HG03159 (cell line): Measurements from ENCODE around the gene NOX5.
"Not testable (repeated sequence)": the region's sequence is repeated elsewhere in the genome, so short reads cannot be mapped to it uniquely, and the experiment has no call there.

Source experiments
- ATAC-seq: cut with Tn5 transposase; IDR thresholded peaks from one replicate; pipeline ENCODE4 v1.9.1; 2021; ENCODE audit warnings: mild to moderate bottlenecking, moderate library complexity; ENCODE audit not compliant: unreplicated experiment

NOX5 gene

GRCh38 chr15:69014454-69014853 is at the start of gene NOX5:
Gene NOX5, plus strand, starts transcription at chr15:69014695. Its CDS starts 41 bp downstream, at chr15:69014736.
- ATAC-seq = no peak

DNA sequence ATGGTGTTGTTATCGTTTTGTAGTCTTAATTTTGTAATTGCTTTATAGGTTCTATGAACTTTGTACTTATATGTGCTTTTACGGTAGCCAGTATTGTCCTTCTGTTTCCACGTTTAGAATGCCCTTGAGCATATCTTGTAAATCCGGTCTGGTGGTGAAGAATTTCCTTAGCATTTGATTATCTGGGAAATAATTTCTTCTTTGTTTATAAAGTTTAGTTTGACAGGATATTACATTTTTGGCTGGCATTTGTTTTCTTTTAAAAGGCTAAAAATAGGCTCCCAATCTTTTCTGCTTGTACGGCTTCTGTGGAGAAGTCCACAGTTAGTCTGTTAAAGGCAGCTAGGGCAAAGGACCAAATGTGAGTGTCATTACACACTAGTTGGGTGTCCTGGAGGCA is 47.5 kb upstream of the NOX5 start:
- no peak for ATAC-seq

- no peak for ATAC-seq
These were observed 46.5 kb upstream of the NOX5 start for GRCh38 chr15:68967948-68968347.

GRCh38 chr15:68969298-68969697 is 45.2 kb upstream of the NOX5 start:
- ATAC-seq = no peak

GRCh38 chr15:68972201-68973065 is 42.1 kb upstream of the NOX5 start:
- ATAC-seq = no peak

DNA sequence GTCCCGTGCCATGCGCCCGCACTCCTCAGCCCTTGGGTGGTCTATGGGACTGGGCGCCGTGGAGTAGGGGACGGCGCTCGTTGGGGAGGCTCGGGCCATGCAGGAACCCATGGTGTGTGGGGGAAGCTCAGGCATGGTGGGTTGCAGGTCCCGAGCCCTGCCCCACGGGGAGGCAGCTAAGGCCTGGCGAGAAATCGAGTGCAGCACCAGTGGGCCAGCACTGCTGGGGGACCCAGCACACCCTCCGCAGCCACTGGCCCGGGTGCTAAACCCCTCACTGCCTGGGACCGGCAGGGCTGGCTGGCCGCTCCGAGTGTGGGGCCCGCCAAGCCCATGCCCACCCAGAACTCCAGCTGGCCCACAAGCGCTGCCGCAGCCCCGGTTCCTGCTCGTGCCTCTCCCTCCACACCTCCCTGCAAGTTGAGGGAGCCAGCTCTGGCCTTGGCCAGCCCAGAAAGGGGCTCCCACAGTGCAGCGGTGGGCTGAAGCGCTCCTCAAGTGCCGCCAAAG is 38.8 kb upstream of the NOX5 start:
- not testable (repeated sequence) for ATAC-seq

- not testable (repeated sequence) for ATAC-seq
These were observed 37.1 kb upstream of the NOX5 start for GRCh38 chr15:68977426-68977825.

- ATAC-seq = no peak
These were observed 35.5 kb upstream of the NOX5 start for GRCh38 chr15:68979006-68979405.

GRCh38 chr15:68979816-68980215 is 34.7 kb upstream of the NOX5 start:
- ATAC-seq = no peak

GRCh38 chr15:68980786-68981185 is 33.7 kb upstream of the NOX5 start:
- no peak for ATAC-seq

DNA sequence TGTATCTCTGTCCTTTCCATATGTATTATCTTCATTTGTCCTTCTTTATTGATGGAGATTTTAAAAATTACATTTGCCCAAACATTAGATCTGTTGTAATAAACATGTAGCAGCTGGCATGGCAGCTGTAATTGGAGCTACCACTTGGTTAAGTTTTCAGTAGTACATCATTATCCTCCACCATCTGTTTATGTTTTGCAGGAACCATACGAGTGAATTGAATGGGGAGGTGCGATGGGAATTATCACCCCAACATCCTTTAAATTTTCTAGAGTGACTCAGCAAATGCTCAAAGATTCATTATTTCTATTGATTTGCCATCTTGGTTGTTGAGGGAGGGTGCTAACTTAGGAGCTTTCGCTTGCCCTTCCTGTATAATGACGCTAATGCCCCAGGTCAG is 32.6 kb upstream of the NOX5 start:
- no peak for ATAC-seq

DNA sequence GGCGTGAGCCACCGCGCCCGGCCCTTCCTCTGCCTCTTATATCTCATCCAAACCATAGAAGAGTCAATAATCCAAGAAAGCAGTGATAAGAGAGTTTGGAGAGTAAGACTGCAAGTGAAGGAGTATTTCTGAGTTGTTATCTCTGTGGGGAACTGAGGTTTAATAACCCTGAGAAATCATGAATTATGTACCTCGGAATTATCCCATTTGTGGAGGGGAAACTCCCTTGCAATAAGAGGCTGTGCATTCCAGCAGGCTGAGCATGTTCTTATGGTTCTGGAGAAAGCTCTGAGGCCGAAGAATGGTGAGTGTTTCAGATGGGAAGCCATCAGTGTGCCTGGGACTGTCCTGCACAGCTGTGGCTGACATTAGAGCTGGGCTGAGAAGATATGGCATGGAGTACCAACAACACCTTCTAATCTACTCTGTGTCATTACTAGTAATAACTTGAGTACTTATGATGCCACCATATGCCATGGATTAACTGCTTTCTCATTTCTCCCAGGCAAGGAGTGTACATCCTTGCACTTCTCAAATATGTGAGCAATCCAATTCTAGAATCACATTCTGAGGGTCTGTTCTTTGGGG is 31.4 kb upstream of the NOX5 start:
- ATAC-seq = no peak

DNA sequence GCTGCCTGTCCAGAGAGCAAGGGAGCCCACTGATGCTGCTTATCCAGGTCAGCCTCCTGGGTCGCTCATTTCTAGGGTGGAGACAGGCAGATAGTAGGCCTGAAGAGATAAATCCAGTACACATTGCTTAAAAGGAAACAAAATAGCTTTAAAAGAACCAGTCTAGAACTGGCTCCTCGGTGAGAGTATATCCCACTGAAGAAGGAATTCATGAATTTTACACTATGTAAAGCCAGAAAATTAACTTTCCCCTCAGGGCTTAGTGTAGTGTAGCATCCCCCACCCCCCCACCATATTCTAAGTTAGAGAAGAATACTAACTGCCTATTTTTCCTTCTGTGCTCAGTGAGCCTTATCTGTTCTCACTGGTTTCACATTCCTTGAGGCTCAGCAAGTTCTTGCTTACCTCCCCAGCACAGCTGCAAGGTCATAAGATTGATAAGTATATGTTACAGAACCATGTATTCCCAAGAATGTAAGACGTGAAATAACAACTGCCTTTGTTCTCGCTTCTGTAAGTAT is 30.5 kb upstream of the NOX5 start:
- no peak for ATAC-seq

GRCh38 chr15:68984586-68984985 is 29.9 kb upstream of the NOX5 start:
- ATAC-seq = no peak

DNA sequence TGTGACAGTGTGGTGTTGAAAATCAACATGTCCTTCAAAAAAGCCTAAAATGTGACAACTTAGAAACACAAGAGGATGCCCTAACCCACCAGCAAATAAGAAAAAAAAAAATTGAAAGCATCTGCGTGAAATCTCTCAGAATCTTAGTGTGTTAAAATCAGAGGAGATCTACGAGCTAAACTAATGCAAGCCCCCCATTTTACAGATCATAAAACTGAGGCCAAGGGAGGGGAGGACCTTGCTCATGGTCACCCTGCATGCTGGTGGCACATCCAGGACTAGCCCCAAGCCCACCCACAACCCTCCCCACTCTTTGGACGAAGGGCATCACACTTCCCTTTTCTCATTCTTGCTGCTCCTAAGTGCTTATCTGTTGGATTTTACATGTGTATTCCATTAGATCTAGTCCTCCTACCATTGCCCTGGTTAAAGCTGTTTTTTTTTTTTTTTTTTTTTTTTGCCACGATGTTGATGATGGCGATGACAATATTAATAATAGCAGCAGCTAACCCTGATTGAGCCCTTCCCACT is 29.1 kb upstream of the NOX5 start:
- ATAC-seq = no peak

DNA sequence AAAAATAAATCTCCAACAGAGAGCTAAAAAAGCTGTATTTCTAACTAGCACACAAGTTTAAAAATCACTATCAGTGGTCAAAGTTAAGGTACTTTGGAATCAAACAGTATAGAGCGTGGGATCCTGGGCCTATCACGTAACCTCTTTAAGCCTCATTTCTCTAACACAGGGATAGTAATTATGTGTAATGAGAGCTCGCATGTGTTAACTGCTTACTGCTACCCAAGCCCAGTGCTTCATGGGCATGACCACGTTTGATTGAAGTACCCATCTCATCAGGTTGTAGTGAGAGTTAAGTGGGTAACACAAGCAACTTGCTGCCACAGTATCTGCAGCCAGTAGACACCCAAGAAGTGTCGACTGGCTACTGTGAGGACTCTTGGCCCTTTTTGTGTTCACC is 28.2 kb upstream of the NOX5 start:
- no peak for ATAC-seq

GRCh38 chr15:68987120-68987519 is 27.4 kb upstream of the NOX5 start:
- ATAC-seq = no peak

- no peak for ATAC-seq
These were observed 26.8 kb upstream of the NOX5 start for GRCh38 chr15:68987676-68988075.

- ATAC-seq = no peak
These were observed 24.8 kb upstream of the NOX5 start for GRCh38 chr15:68989541-68990230.

DNA sequence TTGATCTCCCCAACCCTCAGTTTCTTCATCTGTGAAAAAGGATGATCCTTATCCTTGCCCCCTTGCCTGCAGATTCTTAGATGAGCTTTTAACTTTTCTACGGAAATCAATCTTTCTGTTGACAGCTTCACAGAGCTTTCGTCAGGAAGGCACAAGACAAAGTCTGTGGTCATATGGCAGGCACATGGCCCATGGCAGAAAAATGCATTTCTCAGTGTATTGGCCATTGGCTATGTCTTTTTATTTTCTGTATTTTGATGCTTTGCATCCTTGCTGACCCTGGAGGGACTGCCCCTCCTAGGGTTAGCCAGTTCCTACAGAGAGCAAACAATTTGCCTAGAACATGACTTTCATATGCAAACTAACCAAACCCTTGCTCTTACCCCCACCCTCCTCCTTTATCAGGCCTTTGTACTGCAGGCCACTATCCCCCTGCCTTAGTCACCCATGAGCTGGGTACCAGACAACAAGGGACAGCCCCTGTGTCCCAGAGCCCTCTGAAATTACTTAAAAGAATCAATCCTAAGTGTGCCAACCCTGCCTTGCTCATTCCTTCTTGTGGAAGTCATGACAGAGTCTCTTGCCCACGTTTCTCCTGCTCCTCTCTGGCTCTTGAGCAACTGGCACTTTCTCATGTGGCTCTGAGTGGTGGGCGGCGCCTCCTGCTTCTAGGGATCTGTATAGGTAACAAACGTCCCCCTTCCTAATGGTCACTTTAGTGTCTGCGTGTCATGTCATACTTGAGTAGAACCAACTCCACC is 24.1 kb upstream of the NOX5 start:
- ATAC-seq = no peak
